Lower leg skin (tissue), 4 donors: ENCODE results near the gene CENPB. TPM values are rescaled to one million over a fixed set of nuclear protein-coding genes. Genes with fewer than 3 reads are reported as not detected.

Experiments
- DNase-seq, 2 donors: peaks; one replicate each; pipeline ENCODE4 v3.0.0-alpha.2; 2019; ENCODE audit warnings: low spot score in 2 of 2
- H3K4me3 ChIP-seq: fragments of 200-600 bp; sonication (generic); 2 replicates; pipeline ENCODE4 v1.5.1; 2017; ENCODE audit warnings: mild to moderate bottlenecking, low read depth; ENCODE audit not compliant: poor library complexity, severe bottlenecking
- CTCF ChIP-seq, 3 donors: fragments of 450-650 bp; IDR thresholded peaks; one replicate each; pipeline ENCODE4 v1.5.1; 2016; ENCODE audit warnings: antibody characterized with exemption in 3 of 3, mild to moderate bottlenecking in 3 of 3, moderate library complexity in 2 of 3
- POLR2A ChIP-seq, 2 donors: fragments of 450-650 bp; IDR thresholded peaks; one replicate each; pipeline ENCODE4 v1.6.1; 2016 to 2017; ENCODE audit warnings: antibody characterized with exemption in 2 of 2, mild to moderate bottlenecking in 1 of 2, moderate library complexity in 1 of 2
- WGBS, 2 donors: methylation state at CpG; one replicate each; pipeline ENCODE4 v1.1.5; 2018; 5-methylcytosine and 5-hydroxymethylcytosine counted together
- intact Hi-C: fragments of 100-400 bp; cut with DNase I; formaldehyde crosslinking; loops from one replicate; pipeline ENCODE4 v1.15.0; 2023; ENCODE audit warnings: low total_unique reads
- total RNA-seq, 4 donors: library from RNA; depleted of rRNA; stranded (reverse); fragments of >200 nt; gene quantifications; one replicate each; pipeline ENCODE4 v1.1.0, GENCODE V29; 2016

Gene CENPB
- total RNA-seq, 4 donors from 2014 or later = 94.4 to 109 (median 99.8) TPM

GRCh38 chr20:3763671-3764601 is 22.6 kb downstream of the CENPB start:
- no peak for DNase-seq
- intact Hi-C loops = no loop called here
- H3K4me3 ChIP-seq = no peak overlapping the region
- TF ChIP-seq CTCF (IDR thresholded peaks at IDR 0.05) (no peak), POLR2A (IDR thresholded peaks at IDR 0.05) (no peak)
- WGBS, 2 donors = 88% methylated on average over 5 to 8 of the region's 8 CpGs

- intact Hi-C loops = no loop called here
- TF ChIP-seq POLR2A (IDR thresholded peaks at IDR 0.05) = no peak
- TF ChIP-seq CTCF (IDR thresholded peaks at IDR 0.05) = no peak
- WGBS, 2 donors = 80 to 81% methylated on average over 10 of the region's 10 CpGs
- H3K4me3 ChIP-seq = no peak overlapping the region
- no peak for DNase-seq
Observed at GRCh38 chr20:3760655-3761348, 25.7 kb downstream of the CENPB start.

- DNase-seq = no peak
- H3K4me3 ChIP-seq = no peak overlapping the region
- WGBS, 2 donors = 90 to 92% methylated on average over 6 to 8 of the region's 11 CpGs
- intact Hi-C loops = no loop called here
- TF ChIP-seq POLR2A (IDR thresholded peaks at IDR 0.05) (no peak), CTCF (IDR thresholded peaks at IDR 0.05) (no peak)
Observed at GRCh38 chr20:3759884-3760283, 26.7 kb downstream of the CENPB start.

GRCh38 chr20:3759316-3759823 is 27.2 kb downstream of the CENPB start:
- H3K4me3 ChIP-seq = no peak overlapping the region
- WGBS, 2 donors = 81 to 89% methylated on average over 11 of the region's 11 CpGs
- intact Hi-C loops = no loop called here
- no peak for TF ChIP-seq CTCF (IDR thresholded peaks at IDR 0.05)
- TF ChIP-seq POLR2A (IDR thresholded peaks at IDR 0.05) = no peak
- DNase-seq = no peak

GRCh38 chr20:3758566-3758965 is 28.0 kb downstream of the CENPB start:
- intact Hi-C loops = no loop called here
- no peak for DNase-seq
- 93 to 95% methylated on average over 11 of the region's 11 CpGs for WGBS, 2 donors
- TF ChIP-seq CTCF (IDR thresholded peaks at IDR 0.05) = no peak
- TF ChIP-seq POLR2A (IDR thresholded peaks at IDR 0.05) = no peak
- H3K4me3 ChIP-seq = no peak overlapping the region
